ENCODE measurements around the gene PTPRJ. TPM values are rescaled to one million over a fixed set of nuclear protein-coding genes. Genes with fewer than 3 reads are reported as not detected.
A peak's percentile ranks its signal among the peaks of the same experiment; 100 is the strongest.

The PTPRJ gene
- polyA plus RNA-seq, 3 donors, result 10.0 to 36.4 (median 14.6) TPM

GRCh38 chr11:48044577-48044976 lies 64.2 kb downstream of the PTPRJ start:
- Histone ChIP-seq H4K20me1 (ENCODE audit: insufficient read depth, low read length) (peaks cover 98% of the 10 kb centered on the region), H3K36me3 (replicated peaks in 1 of 2; ENCODE audit: control insufficient read depth in 1 of 2, insufficient read depth in 2 of 2, low read length in 2 of 2) (peaks cover 2 to 20% of the 10 kb centered on the region in 2 donors), H3K27me3 (ENCODE audit: control insufficient read depth in 2 of 2, insufficient read depth in 2 of 2, low read length in 2 of 2) (no peaks in the 10 kb centered on the region), H3K4me3 (replicated peaks in 1 of 3; ENCODE audit: low read depth in 2 of 3, low read length in 3 of 3) (peak overlapping the region in 1 of 3 experiments; percentile 31), H3K9ac (ENCODE audit: insufficient read depth, low read length, poor library complexity, severe bottlenecking) (no peak overlapping the region), H3K4me2 (replicated peaks; ENCODE audit: extremely low read depth, low read length, poor library complexity, severe bottlenecking) (peak overlapping the region; percentile 57), H3K27ac (ENCODE audit: low read depth in 1 of 2, low read length in 2 of 2) (peak overlapping the region; percentile 11 to 55), H3K9me3 (replicated peaks in 1 of 2; ENCODE audit: control insufficient read depth in 1 of 2, insufficient read depth in 1 of 2, low read length in 2 of 2) (no peaks in the 10 kb centered on the region), H3K79me2 (ENCODE audit: insufficient read depth, low read length) (peaks cover 99% of the 10 kb centered on the region), H3K4me1 (ENCODE audit: control insufficient read depth in 1 of 2, insufficient read depth in 2 of 2, low read length in 2 of 2) (peaks cover 50 to 73% of the 10 kb centered on the region in 2 donors), H2AFZ (ENCODE audit: insufficient read depth, low read depth, low read length, poor library complexity, severe bottlenecking) (no peak overlapping the region)
- Mint-ChIP-seq H3K9me3 (no peaks in the 10 kb centered on the region), H3K4me3 (peak overlapping the region; percentile 35 to 79), H3K27me3 (ENCODE audit: low read depth in 3 of 3) (no peaks in the 10 kb centered on the region), H3K4me1 (peaks cover 76% of the 10 kb centered on the region), H3K36me3 (peaks cover 25 to 60% of the 10 kb centered on the region in 2 donors), H3K27ac (peak overlapping the region; percentile 58 to 88 (median 80))
- TF ChIP-seq CTCF (IDR thresholded peaks at IDR 0.05), result no peak
- intact Hi-C loops (cut with micrococcal nuclease), result loop anchor here in 1 of 2 donors (5.0 kb wide), 1 partner anchor 38 kb away; no protein-coding TSS in a partner anchor
- 40% methylated on average over 2 of the region's 7 CpGs for WGBS (ENCODE audit: insufficient coverage)
- DNase-seq, result peak; percentile 63 to 79 (median 78)

- no peak overlapping the region for H3K4me3 ChIP-seq (replicated peaks in 1 of 3; ENCODE audit: low read depth in 2 of 3, low read length in 3 of 3)
- H3K79me2 ChIP-seq (ENCODE audit: insufficient read depth, low read length), result peaks cover 97% of the 10 kb centered on the region
- H3K4me2 ChIP-seq (replicated peaks; ENCODE audit: extremely low read depth, low read length, poor library complexity, severe bottlenecking), result no peak overlapping the region
- H3K27me3 ChIP-seq (ENCODE audit: control insufficient read depth in 2 of 2, insufficient read depth in 2 of 2, low read length in 2 of 2), result no peaks in the 10 kb centered on the region
- H3K9ac ChIP-seq (ENCODE audit: insufficient read depth, low read length, poor library complexity, severe bottlenecking), result no peak overlapping the region
- Mint-ChIP-seq H3K4me3 (no peak overlapping the region), H3K9me3 (no peaks in the 10 kb centered on the region), H3K4me1 (peaks cover 82% of the 10 kb centered on the region), H3K36me3 (peaks cover 25 to 50% of the 10 kb centered on the region in 2 donors), H3K27ac (peak overlapping the region in 3 of 7 donors; percentile 62 to 82 (median 77)), H3K27me3 (ENCODE audit: low read depth in 3 of 3) (no peaks in the 10 kb centered on the region)
- peaks cover 59 to 82% of the 10 kb centered on the region in 2 donors for H3K4me1 ChIP-seq (ENCODE audit: control insufficient read depth in 1 of 2, insufficient read depth in 2 of 2, low read length in 2 of 2)
- H2AFZ ChIP-seq (ENCODE audit: insufficient read depth, low read depth, low read length, poor library complexity, severe bottlenecking), result no peak overlapping the region
- DNase-seq, result no peak
- TF ChIP-seq CTCF (IDR thresholded peaks at IDR 0.05), result no peak
- WGBS (ENCODE audit: insufficient coverage), result 93% methylated on average over 4 of the region's 5 CpGs
- peaks cover 98% of the 10 kb centered on the region for H4K20me1 ChIP-seq (ENCODE audit: insufficient read depth, low read length)
- intact Hi-C loops (cut with micrococcal nuclease), result no loop called here
- no peaks in the 10 kb centered on the region for H3K9me3 ChIP-seq (replicated peaks in 1 of 2; ENCODE audit: control insufficient read depth in 1 of 2, insufficient read depth in 1 of 2, low read length in 2 of 2)
- H3K27ac ChIP-seq (ENCODE audit: low read depth in 1 of 2, low read length in 2 of 2), result peak overlapping the region in 1 of 2 donors; percentile 55
- peaks cover 2 to 20% of the 10 kb centered on the region in 2 donors for H3K36me3 ChIP-seq (replicated peaks in 1 of 2; ENCODE audit: control insufficient read depth in 1 of 2, insufficient read depth in 2 of 2, low read length in 2 of 2)
These were observed 65.2 kb downstream of the PTPRJ start for GRCh38 chr11:48045536-48045935.
